Measurements from ENCODE around the gene TMEM178B. TPM values are rescaled to one million over a fixed set of nuclear protein-coding genes. Genes with fewer than 3 reads are reported as not detected.

TMEM178B gene
- total and polyA plus RNA-seq, 2 experiments from 2014 or later: 0.24 to 0.30 TPM

- no peak overlapping the region for H3K27ac ChIP-seq
- H3K27me3 ChIP-seq: no peaks in the 10 kb centered on the region
- H3K9me3 ChIP-seq (ENCODE audit: low read depth): no peaks in the 10 kb centered on the region
- TF ChIP-seq EZH2 (IDR thresholded peaks at IDR 0.05; ENCODE audit: borderline replicate concordance): no peak
- TF ChIP-seq, protein P1, sequence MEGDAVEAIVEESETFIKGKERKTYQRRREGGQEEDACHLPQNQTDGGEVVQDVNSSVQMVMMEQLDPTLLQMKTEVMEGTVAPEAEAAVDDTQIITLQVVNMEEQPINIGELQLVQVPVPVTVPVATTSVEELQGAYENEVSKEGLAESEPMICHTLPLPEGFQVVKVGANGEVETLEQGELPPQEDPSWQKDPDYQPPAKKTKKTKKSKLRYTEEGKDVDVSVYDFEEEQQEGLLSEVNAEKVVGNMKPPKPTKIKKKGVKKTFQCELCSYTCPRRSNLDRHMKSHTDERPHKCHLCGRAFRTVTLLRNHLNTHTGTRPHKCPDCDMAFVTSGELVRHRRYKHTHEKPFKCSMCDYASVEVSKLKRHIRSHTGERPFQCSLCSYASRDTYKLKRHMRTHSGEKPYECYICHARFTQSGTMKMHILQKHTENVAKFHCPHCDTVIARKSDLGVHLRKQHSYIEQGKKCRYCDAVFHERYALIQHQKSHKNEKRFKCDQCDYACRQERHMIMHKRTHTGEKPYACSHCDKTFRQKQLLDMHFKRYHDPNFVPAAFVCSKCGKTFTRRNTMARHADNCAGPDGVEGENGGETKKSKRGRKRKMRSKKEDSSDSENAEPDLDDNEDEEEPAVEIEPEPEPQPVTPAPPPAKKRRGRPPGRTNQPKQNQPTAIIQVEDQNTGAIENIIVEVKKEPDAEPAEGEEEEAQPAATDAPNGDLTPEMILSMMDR (IDR thresholded peaks at IDR 0.05; ENCODE audit: poor library complexity): no peak
- TF ChIP-seq EZH2phosphoT487 (IDR thresholded peaks at IDR 0.05; ENCODE audit: low read depth, severe bottlenecking, unreplicated experiment): no peak
- H3K79me2 ChIP-seq: no peaks in the 10 kb centered on the region
- no peak overlapping the region for H2AFZ ChIP-seq
- DNase-seq (ENCODE audit: low spot score): no peak
- 81% methylated on average over 5 of the region's 5 CpGs for WGBS (ENCODE audit: low lambda C conversion rate, missing lambda C conversion rate)
- no peaks in the 10 kb centered on the region for H3K36me3 ChIP-seq (replicated peaks; ENCODE audit: insufficient read depth, low read depth)
- H3K9me2 ChIP-seq (replicated peaks; ENCODE audit: insufficient read depth): no peaks in the 10 kb centered on the region
- H4K20me1 ChIP-seq (ENCODE audit: insufficient read depth, poor library complexity, severe bottlenecking): no peaks in the 10 kb centered on the region
- no peak overlapping the region for H3K4me2 ChIP-seq
- H3K4me3 ChIP-seq: no peak overlapping the region
- no peaks in the 10 kb centered on the region for H3K4me1 ChIP-seq (ENCODE audit: insufficient read depth)
Observed at GRCh38 chr7:141359740-141360415, 286.0 kb downstream of the TMEM178B start.

DNA sequence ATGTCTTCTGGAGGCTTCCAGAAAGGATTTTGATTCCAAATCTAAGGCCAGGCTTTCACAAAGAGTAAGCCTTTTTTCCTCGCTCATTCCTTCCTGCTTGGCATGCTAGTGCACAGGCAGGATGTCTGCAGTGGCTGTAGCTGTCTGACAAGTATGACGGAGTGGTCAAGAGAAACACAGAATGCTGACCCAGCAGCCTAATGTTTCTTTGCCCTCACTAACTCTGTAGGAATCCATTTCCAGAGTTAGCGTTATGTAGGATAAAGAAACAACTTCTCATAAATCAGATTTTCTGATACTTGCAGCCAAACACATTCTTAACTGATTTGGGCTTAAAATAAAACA is 286.5 kb downstream of the TMEM178B start:
- TF ChIP-seq, protein P1 (IDR thresholded peaks at IDR 0.05; ENCODE audit: poor library complexity): no peak
- no peaks in the 10 kb centered on the region for H3K4me1 ChIP-seq (ENCODE audit: insufficient read depth)
- DNase-seq (ENCODE audit: low spot score): no peak
- H3K27ac ChIP-seq: no peak overlapping the region
- H3K9me2 ChIP-seq (replicated peaks; ENCODE audit: insufficient read depth): no peaks in the 10 kb centered on the region
- H3K27me3 ChIP-seq: no peaks in the 10 kb centered on the region
- H3K9me3 ChIP-seq (ENCODE audit: low read depth): no peaks in the 10 kb centered on the region
- no peaks in the 10 kb centered on the region for H4K20me1 ChIP-seq (ENCODE audit: insufficient read depth, poor library complexity, severe bottlenecking)
- H3K79me2 ChIP-seq: no peaks in the 10 kb centered on the region
- 82% methylated on average over 3 of the region's 3 CpGs for WGBS (ENCODE audit: low lambda C conversion rate, missing lambda C conversion rate)
- H3K36me3 ChIP-seq (replicated peaks; ENCODE audit: insufficient read depth, low read depth): no peaks in the 10 kb centered on the region
- H2AFZ ChIP-seq: no peak overlapping the region
- no peak overlapping the region for H3K4me2 ChIP-seq
- H3K4me3 ChIP-seq: no peak overlapping the region

GRCh38 chr7:141360803-141361202 is 286.9 kb downstream of the TMEM178B start:
- no peaks in the 10 kb centered on the region for H3K79me2 ChIP-seq
- no peaks in the 10 kb centered on the region for H3K9me3 ChIP-seq (ENCODE audit: low read depth)
- no peak overlapping the region for H3K4me3 ChIP-seq
- H3K9me2 ChIP-seq (replicated peaks; ENCODE audit: insufficient read depth): no peaks in the 10 kb centered on the region
- WGBS (ENCODE audit: low lambda C conversion rate, missing lambda C conversion rate): 47% methylated on average over 1 of the region's 1 CpG
- H3K36me3 ChIP-seq (replicated peaks; ENCODE audit: insufficient read depth, low read depth): no peaks in the 10 kb centered on the region
- H3K27me3 ChIP-seq: no peaks in the 10 kb centered on the region
- no peak overlapping the region for H3K4me2 ChIP-seq
- no peak for DNase-seq (ENCODE audit: low spot score)
- no peaks in the 10 kb centered on the region for H3K4me1 ChIP-seq (ENCODE audit: insufficient read depth)
- H3K27ac ChIP-seq: no peak overlapping the region
- TF ChIP-seq EZH2phosphoT487 (IDR thresholded peaks at IDR 0.05; ENCODE audit: low read depth, severe bottlenecking, unreplicated experiment) (no peak), EZH2 (IDR thresholded peaks at IDR 0.05; ENCODE audit: borderline replicate concordance) (no peak)
- TF ChIP-seq, protein P1 (IDR thresholded peaks at IDR 0.05; ENCODE audit: poor library complexity): no peak
- H2AFZ ChIP-seq: no peak overlapping the region
- H4K20me1 ChIP-seq (ENCODE audit: insufficient read depth, poor library complexity, severe bottlenecking): no peaks in the 10 kb centered on the region

GRCh38 chr7:141361479-141361878 is 287.6 kb downstream of the TMEM178B start:
- no peaks in the 10 kb centered on the region for H3K36me3 ChIP-seq (replicated peaks; ENCODE audit: insufficient read depth, low read depth)
- 79% methylated on average over 2 of the region's 2 CpGs for WGBS (ENCODE audit: low lambda C conversion rate, missing lambda C conversion rate)
- no peak for DNase-seq (ENCODE audit: low spot score)
- no peaks in the 10 kb centered on the region for H3K27me3 ChIP-seq
- H3K79me2 ChIP-seq: no peaks in the 10 kb centered on the region
- H3K9me3 ChIP-seq (ENCODE audit: low read depth): no peaks in the 10 kb centered on the region
- no peak overlapping the region for H3K4me3 ChIP-seq
- no peak overlapping the region for H3K4me2 ChIP-seq
- H3K4me1 ChIP-seq (ENCODE audit: insufficient read depth): no peaks in the 10 kb centered on the region
- TF ChIP-seq EZH2 (IDR thresholded peaks at IDR 0.05; ENCODE audit: borderline replicate concordance): no peak
- TF ChIP-seq, protein P1 (IDR thresholded peaks at IDR 0.05; ENCODE audit: poor library complexity): no peak
- no peak for TF ChIP-seq EZH2phosphoT487 (IDR thresholded peaks at IDR 0.05; ENCODE audit: low read depth, severe bottlenecking, unreplicated experiment)
- H3K27ac ChIP-seq: no peak overlapping the region
- no peak overlapping the region for H2AFZ ChIP-seq
- H4K20me1 ChIP-seq (ENCODE audit: insufficient read depth, poor library complexity, severe bottlenecking): no peaks in the 10 kb centered on the region
- H3K9me2 ChIP-seq (replicated peaks; ENCODE audit: insufficient read depth): no peaks in the 10 kb centered on the region
